ENCODE measurements around the gene C1orf210. TPM values are rescaled to one million over a fixed set of nuclear protein-coding genes. Genes with fewer than 3 reads are reported as not detected.

The C1orf210 gene
- total and polyA plus RNA-seq, 12 donors = not detected

DNA sequence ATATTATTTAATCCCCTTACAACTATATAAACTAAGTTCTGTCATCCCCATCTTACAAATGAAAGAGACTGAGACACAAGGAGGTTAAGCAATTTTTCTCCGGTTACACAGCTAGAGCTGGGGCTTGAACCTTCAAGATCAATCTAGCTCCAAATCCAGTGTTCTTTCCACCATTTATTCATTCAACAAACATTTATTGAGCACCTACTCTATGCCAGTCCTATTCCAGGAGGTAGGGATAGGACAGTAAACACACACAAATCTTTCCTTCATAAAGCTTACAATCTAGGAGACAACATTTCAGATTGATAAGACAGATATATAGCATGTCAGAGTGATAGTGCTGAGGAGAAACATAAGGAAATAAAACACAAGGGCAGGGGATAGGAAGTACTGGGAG lies 18.5 kb downstream of the C1orf210 start:
- Histone ChIP-seq H3K9me3 (peaks cover 0 to 13% (median 0%) of the 10 kb centered on the region in 11 donors), H3K27ac (no peak overlapping the region)
- WGBS, 2 donors = 94 to 98% methylated on average over 1 of the region's 1 CpG

DNA sequence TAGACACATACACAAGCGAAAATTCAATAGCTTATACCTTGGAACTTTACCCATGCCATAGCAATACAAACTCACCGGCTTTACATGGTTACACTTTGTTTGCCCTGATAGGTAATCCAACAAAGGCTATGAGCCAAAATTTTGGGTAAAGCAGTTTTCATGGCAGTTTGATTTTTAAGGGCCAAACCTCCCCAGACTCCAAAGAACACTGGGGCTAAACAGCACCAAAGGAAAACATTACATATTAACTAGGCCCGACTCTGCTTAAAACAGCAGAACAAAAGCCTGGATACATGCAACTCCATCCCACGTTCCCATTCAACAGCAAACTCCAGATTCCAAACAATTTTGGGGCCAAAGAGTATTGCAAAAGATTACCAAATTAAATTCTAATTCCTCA lies 19.9 kb downstream of the C1orf210 start:
- H3K9me3 ChIP-seq = peaks cover 0 to 13% (median 0%) of the 10 kb centered on the region in 11 donors
- 87 to 90% methylated on average over 4 of the region's 4 CpGs for WGBS, 2 donors

More for the DNA sequence above, 18.5 kb downstream of the C1orf210 start:
- peaks cover 0 to 9% (median 7%) of the 10 kb centered on the region in 7 donors for H3K27me3 ChIP-seq
- no peak overlapping the region for H3K4me3 ChIP-seq
- TF ChIP-seq, protein P1, sequence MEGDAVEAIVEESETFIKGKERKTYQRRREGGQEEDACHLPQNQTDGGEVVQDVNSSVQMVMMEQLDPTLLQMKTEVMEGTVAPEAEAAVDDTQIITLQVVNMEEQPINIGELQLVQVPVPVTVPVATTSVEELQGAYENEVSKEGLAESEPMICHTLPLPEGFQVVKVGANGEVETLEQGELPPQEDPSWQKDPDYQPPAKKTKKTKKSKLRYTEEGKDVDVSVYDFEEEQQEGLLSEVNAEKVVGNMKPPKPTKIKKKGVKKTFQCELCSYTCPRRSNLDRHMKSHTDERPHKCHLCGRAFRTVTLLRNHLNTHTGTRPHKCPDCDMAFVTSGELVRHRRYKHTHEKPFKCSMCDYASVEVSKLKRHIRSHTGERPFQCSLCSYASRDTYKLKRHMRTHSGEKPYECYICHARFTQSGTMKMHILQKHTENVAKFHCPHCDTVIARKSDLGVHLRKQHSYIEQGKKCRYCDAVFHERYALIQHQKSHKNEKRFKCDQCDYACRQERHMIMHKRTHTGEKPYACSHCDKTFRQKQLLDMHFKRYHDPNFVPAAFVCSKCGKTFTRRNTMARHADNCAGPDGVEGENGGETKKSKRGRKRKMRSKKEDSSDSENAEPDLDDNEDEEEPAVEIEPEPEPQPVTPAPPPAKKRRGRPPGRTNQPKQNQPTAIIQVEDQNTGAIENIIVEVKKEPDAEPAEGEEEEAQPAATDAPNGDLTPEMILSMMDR (IDR thresholded peaks at IDR 0.05) = no peak
- H3K36me3 ChIP-seq = no peaks in the 10 kb centered on the region
- intact Hi-C loops (cut with DNase I) = no loop called here
- DNase-seq (no peak), ATAC-seq (no peak)
- peaks cover 0 to 9% (median 4%) of the 10 kb centered on the region in 9 donors for H3K4me1 ChIP-seq

DNA sequence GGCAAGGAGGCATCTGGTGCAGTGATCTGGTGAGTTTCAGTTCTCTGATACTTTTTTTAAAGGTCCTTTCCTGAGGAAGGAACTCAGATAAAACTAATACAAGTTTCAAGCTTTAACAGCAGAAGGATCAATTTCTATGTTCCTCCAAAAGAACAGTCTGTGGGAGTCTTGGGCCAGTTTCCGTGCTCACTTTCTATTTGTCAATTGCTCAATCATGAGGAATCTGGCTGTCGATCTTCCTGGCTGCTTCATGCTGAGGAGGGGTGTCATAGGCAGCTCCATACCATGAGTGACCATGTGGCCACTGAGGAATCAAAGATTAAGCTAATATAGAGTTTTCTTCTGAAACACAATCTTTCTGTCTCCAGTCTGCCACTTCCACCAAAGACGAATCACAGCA lies 27.0 kb downstream of the C1orf210 start:
- Histone ChIP-seq H3K4me3 (no peak overlapping the region), H3K9me3 (peaks cover 0 to 8% (median 0%) of the 10 kb centered on the region in 11 donors), H3K36me3 (no peaks in the 10 kb centered on the region), H3K27me3 (no peaks in the 10 kb centered on the region), H3K4me1 (peaks cover 0 to 21% (median 10%) of the 10 kb centered on the region in 9 donors), H3K27ac (no peak overlapping the region)
- ATAC-seq (no peak), DNase-seq (no peak)
- WGBS, 2 donors = 72 to 95% methylated on average over 3 of the region's 3 CpGs
- intact Hi-C loops (cut with DNase I) = no loop called here
- TF ChIP-seq, protein P1 (IDR thresholded peaks at IDR 0.05) = no peak

More for the DNA sequence above, 19.9 kb downstream of the C1orf210 start:
- TF ChIP-seq, protein P1 (IDR thresholded peaks at IDR 0.05) = no peak
- peaks cover 0 to 3% (median 1%) of the 10 kb centered on the region in 7 donors for H3K27me3 ChIP-seq
- H3K27ac ChIP-seq = no peak overlapping the region
- ATAC-seq = no peak
- intact Hi-C loops (cut with DNase I) = no loop called here
- no peak overlapping the region for H3K4me3 ChIP-seq
- H3K36me3 ChIP-seq = no peaks in the 10 kb centered on the region
- H3K4me1 ChIP-seq = peaks cover 0 to 3% (median 2%) of the 10 kb centered on the region in 9 donors
- DNase-seq = no peak

DNA sequence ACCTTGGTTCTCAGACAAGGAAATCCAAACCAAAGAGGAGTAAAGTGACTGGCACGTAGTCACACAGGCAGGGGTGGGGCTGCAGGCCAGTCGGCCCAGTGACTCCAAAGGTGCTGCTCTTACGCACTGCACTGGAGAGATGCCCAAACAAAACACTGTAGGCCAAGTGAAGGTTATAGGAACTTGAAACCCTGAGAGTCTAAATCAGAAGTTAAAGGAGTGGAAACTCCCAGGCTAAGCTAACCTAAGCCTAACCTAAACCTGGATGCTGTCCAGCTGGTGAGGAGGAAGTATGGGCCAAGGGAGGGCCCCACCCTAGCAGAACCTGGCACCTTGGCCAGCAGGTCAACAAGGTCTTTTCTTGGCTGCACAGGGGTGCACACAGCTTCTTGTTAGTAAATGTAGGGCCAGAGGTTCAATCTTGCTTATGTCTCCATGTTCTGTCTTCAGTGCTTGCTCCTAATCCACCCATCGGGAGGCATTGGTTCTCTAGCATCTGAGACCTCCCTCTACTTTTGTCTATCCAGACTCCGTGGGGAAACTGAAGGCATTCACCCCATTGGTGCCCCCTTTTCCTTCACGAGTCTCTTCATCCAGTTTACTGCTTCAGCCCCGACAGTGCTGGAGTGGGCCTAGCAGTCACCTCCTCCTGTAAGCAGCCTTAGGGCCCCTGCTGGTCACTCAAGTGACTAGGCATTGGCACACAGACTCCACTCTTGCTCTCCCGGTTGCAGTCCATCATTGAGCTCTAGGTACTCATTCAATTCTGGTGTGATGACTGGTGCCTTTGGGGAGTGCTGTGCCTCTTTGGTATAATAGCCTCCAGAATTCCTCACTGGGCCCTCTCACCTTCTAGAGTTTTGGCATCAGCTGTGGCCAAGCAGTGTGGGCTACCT lies 28.5 kb downstream of the C1orf210 start:
- Histone ChIP-seq H3K36me3 (no peaks in the 10 kb centered on the region), H3K9me3 (no peaks in the 10 kb centered on the region), H3K4me3 (no peak overlapping the region), H3K27ac (no peak overlapping the region), H3K4me1 (peaks cover 0 to 21% (median 10%) of the 10 kb centered on the region in 9 donors), H3K27me3 (no peaks in the 10 kb centered on the region)
- TF ChIP-seq, protein P1 (IDR thresholded peaks at IDR 0.05) = no peak
- intact Hi-C loops (cut with DNase I) = no loop called here
- WGBS, 2 donors = 71 to 77% methylated on average over 8 of the region's 8 CpGs
- DNase-seq = no peak
- ATAC-seq = peak in 5 of 8 donors; percentile 27 to 83 (median 76)
